Chondrocyte (in vitro differentiated cells): ENCODE data around the gene TUFT1. TPM values are rescaled to one million over a fixed set of nuclear protein-coding genes. Genes with fewer than 3 reads are reported as not detected.

ENCODE experiments used
- DNase-seq: peaks from one replicate; pipeline ENCODE4 v3.0.0; 2021; ENCODE audit warnings: mixed read lengths, low spot score
- H3K27ac Mint-ChIP-seq: one replicate; pipeline ENCODE4 v1.8.0; 2021; ENCODE audit warnings: mild to moderate bottlenecking, moderate library complexity, mixed read lengths; ENCODE audit not compliant: unreplicated experiment
- H3K27me3 Mint-ChIP-seq: 2 replicates; pipeline ENCODE4 v1.8.0; 2021; ENCODE audit warnings: low read depth, mixed read lengths
- H3K36me3 Mint-ChIP-seq: 2 replicates; pipeline ENCODE4 v1.8.0; 2021; ENCODE audit warnings: low read depth, mixed read lengths
- H3K4me1 Mint-ChIP-seq: 2 replicates; pipeline ENCODE4 v1.8.0; 2021; ENCODE audit warnings: low read depth, mild to moderate bottlenecking, mixed read lengths
- H3K4me3 Mint-ChIP-seq: one replicate; pipeline ENCODE4 v1.8.0; 2021; ENCODE audit warnings: mild to moderate bottlenecking, moderate library complexity, mixed read lengths; ENCODE audit not compliant: unreplicated experiment
- H3K9me3 Mint-ChIP-seq: 2 replicates; pipeline ENCODE4 v1.8.0; 2021; ENCODE audit warnings: low read depth, mixed read lengths
- total RNA-seq: library from RNA; stranded (reverse); gene quantifications from 3 replicates; pipeline ENCODE4 v1.2.1, GENCODE V29; 2021
- TF ChIP-seq, protein P1 (sequence below): fragments of 200-600 bp; sonication (generic); IDR thresholded peaks from 2 replicates; pipeline ENCODE4 v1.5.0; 2021; ENCODE audit warnings: antibody characterized with exemption, mild to moderate bottlenecking, moderate library complexity

Gene TUFT1
- total RNA-seq, 1 donor from 2014 or later = 33.0 TPM

GRCh38 chr1:151619489-151620093 lies 79.5 kb downstream of the TUFT1 start:
- no peak overlapping the region for H3K4me3 Mint-ChIP-seq
- no peaks in the 10 kb centered on the region for H3K9me3 Mint-ChIP-seq
- no peaks in the 10 kb centered on the region for H3K27me3 Mint-ChIP-seq
- H3K27ac Mint-ChIP-seq = peak overlapping the region; percentile 49
- no peaks in the 10 kb centered on the region for H3K36me3 Mint-ChIP-seq
- TF ChIP-seq, protein P1, sequence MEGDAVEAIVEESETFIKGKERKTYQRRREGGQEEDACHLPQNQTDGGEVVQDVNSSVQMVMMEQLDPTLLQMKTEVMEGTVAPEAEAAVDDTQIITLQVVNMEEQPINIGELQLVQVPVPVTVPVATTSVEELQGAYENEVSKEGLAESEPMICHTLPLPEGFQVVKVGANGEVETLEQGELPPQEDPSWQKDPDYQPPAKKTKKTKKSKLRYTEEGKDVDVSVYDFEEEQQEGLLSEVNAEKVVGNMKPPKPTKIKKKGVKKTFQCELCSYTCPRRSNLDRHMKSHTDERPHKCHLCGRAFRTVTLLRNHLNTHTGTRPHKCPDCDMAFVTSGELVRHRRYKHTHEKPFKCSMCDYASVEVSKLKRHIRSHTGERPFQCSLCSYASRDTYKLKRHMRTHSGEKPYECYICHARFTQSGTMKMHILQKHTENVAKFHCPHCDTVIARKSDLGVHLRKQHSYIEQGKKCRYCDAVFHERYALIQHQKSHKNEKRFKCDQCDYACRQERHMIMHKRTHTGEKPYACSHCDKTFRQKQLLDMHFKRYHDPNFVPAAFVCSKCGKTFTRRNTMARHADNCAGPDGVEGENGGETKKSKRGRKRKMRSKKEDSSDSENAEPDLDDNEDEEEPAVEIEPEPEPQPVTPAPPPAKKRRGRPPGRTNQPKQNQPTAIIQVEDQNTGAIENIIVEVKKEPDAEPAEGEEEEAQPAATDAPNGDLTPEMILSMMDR = no peak
- DNase-seq = no peak
- H3K4me1 Mint-ChIP-seq = peaks cover 54% of the 10 kb centered on the region

- TF ChIP-seq, protein P1 = no peak
- no peak overlapping the region for H3K4me3 Mint-ChIP-seq
- H3K36me3 Mint-ChIP-seq = no peaks in the 10 kb centered on the region
- H3K27ac Mint-ChIP-seq = peak overlapping the region; percentile 64
- DNase-seq = no peak
- H3K4me1 Mint-ChIP-seq = peaks cover 51% of the 10 kb centered on the region
- no peaks in the 10 kb centered on the region for H3K27me3 Mint-ChIP-seq
- no peaks in the 10 kb centered on the region for H3K9me3 Mint-ChIP-seq
These were observed 80.2 kb downstream of the TUFT1 start for GRCh38 chr1:151620286-151620685.

DNA sequence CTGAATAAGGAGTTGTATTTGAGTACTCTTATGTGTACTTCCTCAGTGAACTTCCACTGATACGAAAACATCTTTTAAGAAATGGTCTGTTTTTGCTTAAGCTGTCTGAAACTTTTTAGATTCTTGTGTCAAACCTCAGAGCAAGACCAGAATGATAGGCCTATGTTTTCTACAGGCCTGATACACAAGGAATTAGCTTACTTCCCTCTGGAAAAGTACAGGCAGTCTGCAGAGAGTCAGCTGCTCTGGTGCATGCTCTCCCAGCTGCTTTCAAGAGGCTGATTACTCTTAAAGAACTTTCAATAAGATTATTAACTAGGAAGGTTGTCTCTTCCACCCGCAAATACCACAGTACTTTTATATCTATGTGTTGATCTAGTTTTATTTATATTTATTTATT lies 81.2 kb downstream of the TUFT1 start:
- H3K27me3 Mint-ChIP-seq = no peaks in the 10 kb centered on the region
- TF ChIP-seq, protein P1 = no peak
- peaks cover 40% of the 10 kb centered on the region for H3K4me1 Mint-ChIP-seq
- no peaks in the 10 kb centered on the region for H3K9me3 Mint-ChIP-seq
- H3K27ac Mint-ChIP-seq = peak overlapping the region; percentile 59
- no peak overlapping the region for H3K4me3 Mint-ChIP-seq
- no peaks in the 10 kb centered on the region for H3K36me3 Mint-ChIP-seq
- DNase-seq = no peak

DNA sequence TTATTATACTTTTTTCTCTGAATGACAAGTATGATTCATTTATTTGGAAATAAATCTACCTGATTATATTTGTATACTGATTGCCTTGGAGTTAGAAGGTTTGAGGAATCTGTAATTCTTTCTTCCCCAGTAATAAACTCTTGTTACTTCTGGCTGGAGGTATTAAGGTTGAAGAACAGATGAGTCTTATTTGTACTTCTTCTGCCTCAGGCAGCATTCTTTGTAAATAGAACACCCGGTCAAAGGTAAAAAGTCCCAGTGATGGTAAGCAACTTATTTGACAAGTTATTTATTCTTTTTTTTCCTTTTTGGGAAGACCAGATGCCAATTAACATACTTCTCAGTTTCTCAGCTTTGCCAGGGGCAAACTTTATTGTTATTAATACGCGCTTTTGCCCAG lies 84.7 kb downstream of the TUFT1 start:
- peaks cover 3% of the 10 kb centered on the region for H3K36me3 Mint-ChIP-seq
- no peak for DNase-seq
- H3K27me3 Mint-ChIP-seq = no peaks in the 10 kb centered on the region
- H3K4me3 Mint-ChIP-seq = no peak overlapping the region
- H3K27ac Mint-ChIP-seq = no peak overlapping the region
- peaks cover 24% of the 10 kb centered on the region for H3K4me1 Mint-ChIP-seq
- TF ChIP-seq, protein P1 = no peak
- H3K9me3 Mint-ChIP-seq = no peaks in the 10 kb centered on the region

- DNase-seq = no peak
- no peak overlapping the region for H3K27ac Mint-ChIP-seq
- peaks cover 3% of the 10 kb centered on the region for H3K36me3 Mint-ChIP-seq
- no peaks in the 10 kb centered on the region for H3K27me3 Mint-ChIP-seq
- H3K4me3 Mint-ChIP-seq = no peak overlapping the region
- TF ChIP-seq, protein P1 = no peak
- H3K4me1 Mint-ChIP-seq = peaks cover 9% of the 10 kb centered on the region
- H3K9me3 Mint-ChIP-seq = no peaks in the 10 kb centered on the region
These were observed 86.7 kb downstream of the TUFT1 start for GRCh38 chr1:151626740-151627334.
